HCT116 (cell line): Measurements from ENCODE around the gene ANKRD24. TPM values are rescaled to one million over a fixed set of nuclear protein-coding genes. Genes with fewer than 3 reads are reported as not detected.

ENCODE experiments used
- ATAC-seq: fragments of 200-7000 bp; cut with Tn5 transposase; 2 replicates; pipeline ENCODE4 v1.9.1; 2020; ENCODE audit warnings: mild to moderate bottlenecking, moderate library complexity
- BruUV-seq: library from RNA; stranded (reverse); fragments of 400-500 nt; replicated peaks from 2 replicates; lab custom pipeline; 2021; lab: Mats Ljungman, UMichigan
- CTCF ChIA-PET: fragments of 300-600 bp; sonication (Branson Sonifier 250); formaldehyde crosslinking; loops from one replicate; lab custom pipeline; 2021; ENCODE audit warnings: antibody characterized with exemption; lab: Charles Lee
- POLR2A ChIA-PET: fragments of 300-600, 350-600 bp; sonication (Branson Sonifier 250); formaldehyde crosslinking; loops from one replicate; lab custom pipeline; 2021; ENCODE audit warnings: antibody characterized with exemption; lab: Charles Lee
- RAD21 ChIA-PET, 2 experiments: fragments of 300-600 bp; sonication (Branson Sonifier 250); formaldehyde crosslinking; loops; one replicate each; lab custom pipeline; 2023; ENCODE audit warnings: low total read pairs in 2 of 2; ENCODE audit not compliant: uncharacterized antibody in 2 of 2, unreplicated experiment in 2 of 2, low non-redundant PET in 1 of 2; lab: Charles Lee
- DNase-seq: peaks from one replicate; pipeline ENCODE4 v3.0.0-alpha.2; 2010; ENCODE audit warnings: low read depth, low spot score
- H2AFZ ChIP-seq: fragments of 200-600 bp; shearing (Covaris generic), sonication (generic); 2 replicates; pipeline ENCODE4 v1.6.1; 2017; ENCODE audit warnings: low read depth, mixed run types, mixed read lengths, antibody characterized with exemption, low read length; ENCODE audit not compliant: poor library complexity, severe bottlenecking
- H3K27ac ChIP-seq: 2 replicates; pipeline ENCODE4 v1.5.1; 2012; ENCODE audit warnings: low read depth, low read length
- H3K27me3 ChIP-seq: fragments of 200-600 bp; sonication (generic); 2 replicates; pipeline ENCODE4 v1.6.1; 2016; ENCODE audit warnings: mixed run types, low read length, mixed read lengths; ENCODE audit not compliant: insufficient read depth
- H3K36me3 ChIP-seq, 2 experiments: fragments of 200-500 bp in 1 of 2; fragments of 200-600 bp in 1 of 2; sonication (Bioruptor generic) in 1 of 2; sonication (generic) in 1 of 2; 2 replicates each; pipeline versions ENCODE4 v1.5.1 to v1.6.1; 2014 to 2016; ENCODE audit warnings: low read length in 2 of 2, inconsistent platforms in 1 of 2, mixed read lengths in 1 of 2, mixed run types in 1 of 2; ENCODE audit not compliant: insufficient read depth in 2 of 2, control insufficient read depth in 1 of 2
- H3K4me1 ChIP-seq, 2 experiments: fragments of 200-600 bp in 1 of 2; sonication (generic) in 1 of 2; 2 replicates each; pipeline versions ENCODE4 v1.5.1 to v1.6.1; 2012 to 2017; ENCODE audit warnings: low read length in 2 of 2, inconsistent platforms in 1 of 2, mild to moderate bottlenecking in 1 of 2, mixed read lengths in 1 of 2, mixed run types in 1 of 2, moderate library complexity in 1 of 2; ENCODE audit not compliant: insufficient read depth in 2 of 2, control insufficient read depth in 1 of 2
- H3K4me2 ChIP-seq: fragments of 200-600 bp; sonication (generic); 2 replicates; pipeline ENCODE4 v1.6.1; 2017; ENCODE audit warnings: mixed run types, low read length, mixed read lengths
- H3K4me3 ChIP-seq, 2 experiments: fragments of 200-600 bp in 1 of 2; sonication (generic) in 1 of 2; replicated peaks in 1 of 2; 2 replicates each; pipeline ENCODE4 v1.5.1; 2011 to 2016; ENCODE audit warnings: low read length in 2 of 2, control low read depth in 1 of 2, low read depth in 1 of 2, mild to moderate bottlenecking in 1 of 2, mixed read lengths in 1 of 2, mixed run types in 1 of 2
- H3K79me2 ChIP-seq: fragments of 200-600 bp; sonication (generic); 2 replicates; pipeline ENCODE4 v1.6.1; 2017; ENCODE audit warnings: mild to moderate bottlenecking, mixed run types, low read length, moderate library complexity, mixed read lengths; ENCODE audit not compliant: insufficient read depth
- H3K9ac ChIP-seq: fragments of 200-600 bp; sonication (generic); 2 replicates; pipeline ENCODE4 v1.6.1; 2016; ENCODE audit warnings: low read length, mixed read lengths
- H3K9me2 ChIP-seq: fragments of 200-600 bp; sonication (generic), shearing (Covaris generic); 2 replicates; pipeline ENCODE4 v1.6.1; 2017; ENCODE audit warnings: mixed run types, mild to moderate bottlenecking, moderate library complexity; ENCODE audit not compliant: insufficient read depth
- H3K9me3 ChIP-seq, 2 experiments: fragments of 200-500 bp in 1 of 2; fragments of 200-600 bp in 1 of 2; sonication (Bioruptor generic) in 1 of 2; sonication (generic) in 1 of 2; 2 replicates each; pipeline ENCODE4 v1.6.1; 2014 to 2017; ENCODE audit warnings: low read length in 2 of 2, mixed read lengths in 2 of 2, inconsistent platforms in 1 of 2, low read depth in 1 of 2, mild to moderate bottlenecking in 1 of 2, mixed run types in 1 of 2, moderate library complexity in 1 of 2; ENCODE audit not compliant: control insufficient read depth in 1 of 2, insufficient read depth in 1 of 2
- H4K20me1 ChIP-seq: fragments of 200-600 bp; sonication (generic), shearing (Covaris generic); 2 replicates; pipeline ENCODE4 v1.6.1; 2017; ENCODE audit warnings: mixed run types, mild to moderate bottlenecking, moderate library complexity; ENCODE audit not compliant: insufficient read depth
- ATF3 ChIP-seq: IDR thresholded peaks from 2 replicates; pipeline ENCODE4 v1.6.1; 2012
- CBX3 ChIP-seq: IDR thresholded peaks from 2 replicates; pipeline ENCODE4 v1.6.1; 2012; ENCODE audit warnings: low read depth
- CEBPB ChIP-seq: IDR thresholded peaks from 2 replicates; pipeline ENCODE4 v1.6.1; 2012; ENCODE audit warnings: low read depth
- CTCF ChIP-seq, 3 experiments: fragments of 200-600 bp in 1 of 3; sonication (generic) in 1 of 3; IDR thresholded peaks in 2 of 3; conservative IDR thresholded peaks in 1 of 3; 2 replicates each; pipeline ENCODE4 v1.5.1; 2012 to 2017; ENCODE audit warnings: low read depth in 2 of 3, low read length in 2 of 3, antibody characterized with exemption in 1 of 3, borderline replicate concordance in 1 of 3, control low read depth in 1 of 3, mild to moderate bottlenecking in 1 of 3, mixed read lengths in 1 of 3, mixed run types in 1 of 3, moderate library complexity in 1 of 3; ENCODE audit not compliant: insufficient read depth in 1 of 3
- EGR1 ChIP-seq: IDR thresholded peaks from 2 replicates; pipeline ENCODE4 v1.6.1; 2012; ENCODE audit warnings: low read depth
- ELF1 ChIP-seq: IDR thresholded peaks from 2 replicates; pipeline ENCODE4 v1.6.1; 2012; ENCODE audit warnings: low read depth, borderline replicate concordance
- EZH2 ChIP-seq: fragments of 200-600 bp; sonication (generic); IDR thresholded peaks from 2 replicates; pipeline ENCODE4 v1.6.1; 2017; ENCODE audit warnings: antibody characterized with exemption, mixed run types
- EZH2phosphoT487 ChIP-seq: fragments of 200-600 bp; IDR thresholded peaks from 2 replicates; pipeline ENCODE4 v1.6.1; 2018; ENCODE audit warnings: antibody characterized with exemption, borderline replicate concordance
- FOSL1 ChIP-seq: IDR thresholded peaks from 2 replicates; pipeline ENCODE4 v1.6.1; 2012; ENCODE audit warnings: low read depth
- JUND ChIP-seq: IDR thresholded peaks from 2 replicates; pipeline ENCODE4 v1.6.1; 2012
- MAX ChIP-seq: IDR thresholded peaks from 2 replicates; pipeline ENCODE4 v1.6.1; 2012
- RAD21 ChIP-seq: IDR thresholded peaks from 2 replicates; pipeline ENCODE4 v1.6.1; 2012; ENCODE audit warnings: low read depth, mild to moderate bottlenecking
- REST ChIP-seq: IDR thresholded peaks from 2 replicates; pipeline ENCODE4 v1.6.1; 2012; ENCODE audit warnings: low read depth
- SIN3A ChIP-seq: IDR thresholded peaks from 2 replicates; pipeline ENCODE4 v1.6.1; 2012; ENCODE audit warnings: low read depth
- SP1 ChIP-seq: IDR thresholded peaks from 2 replicates; pipeline ENCODE4 v1.6.1; 2012; ENCODE audit warnings: low read depth
- SRF ChIP-seq: IDR thresholded peaks from 2 replicates; pipeline ENCODE4 v1.6.1; 2012; ENCODE audit warnings: low read depth
- YY1 ChIP-seq: IDR thresholded peaks from 2 replicates; pipeline ENCODE4 v1.6.1; 2011; ENCODE audit warnings: low read length, low read depth, moderate library complexity, mild to moderate bottlenecking; ENCODE audit not compliant: insufficient replicate concordance; ENCODE audit errors: extremely low read depth
- ZBTB33 ChIP-seq: IDR thresholded peaks from 2 replicates; pipeline ENCODE4 v1.6.1; 2011; ENCODE audit warnings: mild to moderate bottlenecking, low read length, moderate library complexity; ENCODE audit not compliant: insufficient replicate concordance; ENCODE audit errors: extremely low read depth
- ZFX ChIP-seq: fragments of 450-650 bp; IDR thresholded peaks from 2 replicates; pipeline ENCODE4 v1.6.1; 2017
- ZNF274 ChIP-seq: fragments of 200-500 bp; sonication (Bioruptor generic); IDR thresholded peaks from 2 replicates; pipeline ENCODE4 v1.6.1; 2014; ENCODE audit warnings: mild to moderate bottlenecking, low read depth, low read length, inconsistent platforms
- intact Hi-C: fragments of 100-400 bp; cut with micrococcal nuclease; formaldehyde crosslinking; loops from 2 replicates; pipeline ENCODE4 v1.10.0; 2022
- total RNA-seq: library from RNA; stranded (reverse); gene quantifications from one replicate; pipeline ENCODE4 v1.2.1, GENCODE V29; 2021; ENCODE audit not compliant: unreplicated experiment

The ANKRD24 gene
- total RNA-seq, 1 experiment from 2014 or later, result 1.7 TPM

- H3K27me3 ChIP-seq, result no peaks in the 10 kb centered on the region
- H3K9me3 ChIP-seq, result peaks cover 5 to 6% of the 10 kb centered on the region in 2 experiments; a peak in 2 of 4 replicates
- intact Hi-C loops, result no loop called here
- H3K9ac ChIP-seq, result no peak overlapping the region
- ChIA-PET RAD21 (no interaction called here), CTCF (no interaction called here)
- H3K4me3 ChIP-seq, result no peak overlapping the region
- H3K27ac ChIP-seq, result no peak overlapping the region
- peaks cover 13 to 35% of the 10 kb centered on the region in 2 experiments for H3K36me3 ChIP-seq
- TF ChIP-seq EZH2 (no peak), ZFX (no peak), ZNF274 (no peak), SRF (no peak), JUND (no peak), ATF3 (no peak), SIN3A (no peak), MAX (no peak), CTCF (IDR thresholded peaks at IDR 0.05 in 2 of 3, conservative IDR thresholded peaks at IDR 0.05 in 1 of 3; ENCODE audit: borderline replicate concordance in 1 of 3, insufficient read depth in 1 of 3, low read depth in 2 of 3, low read length in 2 of 3) (no peak), YY1 (no peak), EGR1 (no peak), CEBPB (no peak), REST (no peak), ZBTB33 (no peak), FOSL1 (no peak), CBX3 (no peak), ELF1 (no peak), RAD21 (no peak), SP1 (no peak), EZH2phosphoT487 (no peak)
- TF ChIP-seq, all 23 proteins: peak for 0
- Histone ChIP-seq H3K79me2 (no peaks in the 10 kb centered on the region), H3K9me2 (no peaks in the 10 kb centered on the region), H3K4me2 (no peak overlapping the region), H3K4me1 (no peaks in the 10 kb centered on the region), H4K20me1 (no peaks in the 10 kb centered on the region), H2AFZ (no peak overlapping the region)
- POLR2A ChIA-PET, result no interaction called here
- BruUV-seq, result no TSS peak
- DNase-seq (no peak), ATAC-seq (no peak)
Measured at GRCh38 chr19:4258181-4258580, 75.7 kb downstream of the ANKRD24 start.
